AG10803 (cell line): ENCODE results near the gene CENPVL2.
"Not testable (repeated sequence)": the region's sequence is repeated elsewhere in the genome, so short reads cannot be mapped to it uniquely, and the experiment has no call there.

Source experiments
- DNase-seq: peaks from one replicate; pipeline ENCODE4 v3.0.0; 2010; ENCODE audit warnings: low read depth
- H3K4me3 ChIP-seq: 2 replicates; pipeline ENCODE4 v1.5.1; 2011; ENCODE audit warnings: mild to moderate bottlenecking, low read length, control low read depth
- TF ChIP-seq, protein P1 (sequence below): conservative IDR thresholded peaks from 2 replicates; pipeline ENCODE4 v1.5.1; 2011; ENCODE audit warnings: mild to moderate bottlenecking, low read length, control low read depth, inconsistent platforms

The CENPVL2 gene

GRCh38 chrX:51682720-51683062 lies at the start of gene CENPVL2:
Gene CENPVL2, minus strand, starts transcription at chrX:51682831. Its CDS starts 0 bp downstream, at chrX:51682831.
- not testable (repeated sequence) for H3K4me3 ChIP-seq, DNase-seq

DNA sequence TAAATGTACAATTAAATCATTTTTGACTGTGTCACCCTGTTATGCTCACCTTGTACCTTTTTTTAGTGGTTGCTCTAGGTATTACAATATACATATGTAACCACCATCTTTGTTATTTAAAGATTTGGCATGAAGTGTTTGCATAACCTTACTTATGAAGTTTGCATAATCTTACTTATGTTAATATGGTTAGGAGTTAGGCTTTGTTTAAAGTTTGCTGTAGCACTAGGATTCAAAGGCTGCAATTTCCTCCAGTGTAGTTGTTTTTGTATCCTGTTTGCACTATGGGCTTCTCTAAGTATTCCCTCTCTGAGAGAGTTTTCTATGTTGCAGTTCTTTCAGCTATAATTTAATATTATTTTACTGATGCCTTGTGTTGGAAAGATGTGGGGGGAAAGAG lies 45.6 kb upstream of the CENPVL2 start:
- no peak overlapping the region for H3K4me3 ChIP-seq
- TF ChIP-seq, protein P1, sequence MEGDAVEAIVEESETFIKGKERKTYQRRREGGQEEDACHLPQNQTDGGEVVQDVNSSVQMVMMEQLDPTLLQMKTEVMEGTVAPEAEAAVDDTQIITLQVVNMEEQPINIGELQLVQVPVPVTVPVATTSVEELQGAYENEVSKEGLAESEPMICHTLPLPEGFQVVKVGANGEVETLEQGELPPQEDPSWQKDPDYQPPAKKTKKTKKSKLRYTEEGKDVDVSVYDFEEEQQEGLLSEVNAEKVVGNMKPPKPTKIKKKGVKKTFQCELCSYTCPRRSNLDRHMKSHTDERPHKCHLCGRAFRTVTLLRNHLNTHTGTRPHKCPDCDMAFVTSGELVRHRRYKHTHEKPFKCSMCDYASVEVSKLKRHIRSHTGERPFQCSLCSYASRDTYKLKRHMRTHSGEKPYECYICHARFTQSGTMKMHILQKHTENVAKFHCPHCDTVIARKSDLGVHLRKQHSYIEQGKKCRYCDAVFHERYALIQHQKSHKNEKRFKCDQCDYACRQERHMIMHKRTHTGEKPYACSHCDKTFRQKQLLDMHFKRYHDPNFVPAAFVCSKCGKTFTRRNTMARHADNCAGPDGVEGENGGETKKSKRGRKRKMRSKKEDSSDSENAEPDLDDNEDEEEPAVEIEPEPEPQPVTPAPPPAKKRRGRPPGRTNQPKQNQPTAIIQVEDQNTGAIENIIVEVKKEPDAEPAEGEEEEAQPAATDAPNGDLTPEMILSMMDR: no peak
- DNase-seq: no peak

- DNase-seq, H3K4me3 ChIP-seq: not testable (repeated sequence)
These were observed 30.5 kb upstream of the CENPVL2 start for GRCh38 chrX:51712943-51713647.

- not testable (repeated sequence) for H3K4me3 ChIP-seq, DNase-seq
These were observed 27.9 kb upstream of the CENPVL2 start, which contains the start of gene CENPVL1 for GRCh38 chrX:51710277-51711164. Gene CENPVL1, plus strand, starts transcription at chrX:51710512. Its CDS starts 0 bp downstream, at chrX:51710512.

DNA sequence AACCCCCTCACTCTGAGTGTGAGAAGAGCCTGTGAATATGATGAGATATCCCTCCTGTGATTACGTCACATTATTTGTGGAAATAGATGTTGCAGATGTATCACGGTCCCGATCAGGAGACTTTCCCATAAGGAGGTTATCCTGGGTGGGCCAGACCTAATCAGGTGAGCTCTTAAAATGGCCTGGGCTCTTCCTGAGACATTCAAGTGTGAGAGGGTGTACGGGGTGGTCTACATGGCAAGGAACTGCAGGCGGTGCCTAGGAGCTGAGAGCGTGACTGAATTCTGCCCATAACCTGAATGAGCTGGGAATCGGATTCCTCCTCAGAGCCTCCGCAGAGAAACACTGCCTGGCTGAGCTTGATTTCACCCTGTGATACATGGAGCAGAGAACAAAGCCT lies 14.8 kb upstream of the CENPVL2 start:
- DNase-seq: no peak
- TF ChIP-seq, protein P1: no peak
- H3K4me3 ChIP-seq: no peak overlapping the region

- no peak for DNase-seq
- no peak overlapping the region for H3K4me3 ChIP-seq
- TF ChIP-seq, protein P1: no peak
These were observed 11.6 kb upstream of the CENPVL2 start for GRCh38 chrX:51694254-51694653.

GRCh38 chrX:51681808-51682719 lies 567 bp downstream of the CENPVL2 start:
- DNase-seq, H3K4me3 ChIP-seq: not testable (repeated sequence)

DNA sequence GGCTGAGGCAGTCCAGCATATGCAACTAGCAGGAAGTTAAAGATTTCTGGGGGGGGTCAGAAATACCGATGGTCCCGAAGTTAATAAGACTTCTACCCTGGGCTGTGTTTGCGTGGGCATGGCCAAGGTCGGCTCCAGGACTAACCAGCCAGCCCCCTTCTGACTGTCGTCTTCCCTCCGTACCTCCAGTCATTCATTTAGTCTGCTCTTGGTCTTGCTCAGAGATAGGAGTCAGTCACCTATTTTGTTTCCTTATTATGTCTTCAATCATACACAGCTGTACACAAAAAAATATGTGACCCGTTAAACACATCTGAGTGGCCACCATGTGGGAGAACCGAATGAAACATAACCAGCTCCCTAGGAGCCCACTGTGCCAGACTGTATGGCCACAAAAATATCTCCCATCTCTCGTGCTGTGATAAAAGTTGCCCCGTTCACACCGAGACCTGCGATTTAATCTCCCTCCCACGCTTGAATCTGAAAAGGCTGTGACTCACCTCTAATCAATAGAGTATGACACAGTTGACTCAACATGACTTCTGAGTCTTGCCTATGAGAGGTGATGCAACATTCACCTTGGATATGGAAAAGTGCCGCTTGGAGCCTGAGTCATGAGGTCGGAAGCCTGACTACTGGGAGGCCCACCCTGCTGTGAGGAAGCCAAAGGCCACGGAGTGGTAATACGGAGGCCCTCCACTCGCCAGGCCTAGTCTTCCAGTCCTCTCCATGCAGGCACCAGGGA lies 2.8 kb downstream of the CENPVL2 start:
- not testable (repeated sequence) for H3K4me3 ChIP-seq, DNase-seq

DNA sequence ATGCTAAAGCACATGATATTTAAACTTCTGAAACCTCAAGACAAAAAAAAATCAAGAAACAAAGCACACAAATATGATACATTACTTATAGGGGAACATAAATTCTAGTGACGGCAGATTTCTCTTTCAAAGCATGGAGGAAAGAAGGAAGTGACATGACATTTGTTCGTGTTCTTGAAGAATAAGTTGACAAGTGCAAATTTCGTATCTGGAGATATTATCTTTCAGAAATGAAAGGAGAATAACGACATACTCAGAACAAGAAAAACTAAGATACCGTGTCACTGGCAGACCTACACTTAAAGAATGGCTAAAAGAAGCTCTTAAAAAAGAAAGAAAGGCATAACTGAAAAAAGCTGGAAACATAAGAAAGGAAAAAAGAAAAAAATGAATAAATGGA lies 16.6 kb downstream of the CENPVL2 start:
- no peak for DNase-seq
- TF ChIP-seq, protein P1: no peak
- H3K4me3 ChIP-seq: no peak overlapping the region
